Medulla oblongata (tissue), 1 donor: Measurements from ENCODE around the gene WDR11.
A peak's percentile ranks its signal among the peaks of the same experiment; 100 is the strongest.
"Not testable (repeated sequence)": the region's sequence is repeated elsewhere in the genome, so short reads cannot be mapped to it uniquely, and the experiment has no call there.

ENCODE experiments used
- DNase-seq: peaks from one replicate; pipeline ENCODE4 v3.0.0-alpha.2; 2015; ENCODE audit errors: extremely low spot score

WDR11 gene

DNA sequence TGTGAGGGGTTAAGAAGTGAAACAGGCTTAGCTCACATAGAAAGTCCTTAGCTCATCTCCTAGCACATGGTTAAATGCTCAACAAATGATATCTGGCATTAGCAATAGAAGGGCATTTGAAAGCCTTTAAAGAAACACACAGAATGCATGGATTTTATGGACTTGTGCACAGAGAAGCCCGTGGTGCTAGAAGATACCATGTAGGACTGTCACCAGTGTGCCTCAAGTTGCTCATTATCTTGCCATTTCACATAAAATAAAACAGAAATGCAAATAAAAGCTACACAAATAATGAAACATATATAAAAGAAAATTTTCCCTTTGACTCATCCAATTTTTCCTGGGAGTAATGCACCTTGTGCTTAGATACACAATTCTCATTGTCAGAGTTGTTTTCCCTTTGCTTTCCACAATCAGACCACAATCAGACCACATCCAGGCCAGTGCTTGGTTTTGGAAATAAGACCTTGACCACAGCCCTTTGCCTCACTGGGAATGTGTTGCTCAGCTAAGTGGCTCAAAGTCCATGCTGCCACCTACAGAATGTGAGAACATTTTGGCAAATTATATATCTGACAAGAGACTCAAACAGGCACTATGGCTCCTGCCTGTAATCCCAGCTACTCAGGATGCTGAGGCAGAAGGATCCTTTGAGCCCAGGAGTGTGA is 9.5 kb upstream of the WDR11 start:
- no peak for DNase-seq

DNA sequence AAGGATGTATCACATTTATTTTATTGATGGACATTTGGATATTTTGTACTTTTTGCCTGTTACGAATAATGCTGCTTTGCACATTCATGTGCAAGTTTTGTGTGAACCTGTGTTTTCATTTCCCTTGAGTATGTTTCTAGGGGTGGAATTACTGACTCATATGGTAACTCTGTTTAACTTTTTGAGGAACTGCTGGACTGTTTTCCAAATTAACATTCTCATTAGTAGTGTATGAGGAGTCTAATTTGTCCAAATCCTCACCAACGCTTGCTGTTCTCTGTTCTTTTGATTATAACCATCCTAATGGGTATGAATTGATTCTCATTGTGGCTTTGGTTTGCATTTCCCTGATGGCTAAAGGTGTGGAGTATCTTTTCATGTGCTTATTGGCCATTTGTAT is 3.2 kb downstream of the WDR11 start:
- DNase-seq = no peak

DNA sequence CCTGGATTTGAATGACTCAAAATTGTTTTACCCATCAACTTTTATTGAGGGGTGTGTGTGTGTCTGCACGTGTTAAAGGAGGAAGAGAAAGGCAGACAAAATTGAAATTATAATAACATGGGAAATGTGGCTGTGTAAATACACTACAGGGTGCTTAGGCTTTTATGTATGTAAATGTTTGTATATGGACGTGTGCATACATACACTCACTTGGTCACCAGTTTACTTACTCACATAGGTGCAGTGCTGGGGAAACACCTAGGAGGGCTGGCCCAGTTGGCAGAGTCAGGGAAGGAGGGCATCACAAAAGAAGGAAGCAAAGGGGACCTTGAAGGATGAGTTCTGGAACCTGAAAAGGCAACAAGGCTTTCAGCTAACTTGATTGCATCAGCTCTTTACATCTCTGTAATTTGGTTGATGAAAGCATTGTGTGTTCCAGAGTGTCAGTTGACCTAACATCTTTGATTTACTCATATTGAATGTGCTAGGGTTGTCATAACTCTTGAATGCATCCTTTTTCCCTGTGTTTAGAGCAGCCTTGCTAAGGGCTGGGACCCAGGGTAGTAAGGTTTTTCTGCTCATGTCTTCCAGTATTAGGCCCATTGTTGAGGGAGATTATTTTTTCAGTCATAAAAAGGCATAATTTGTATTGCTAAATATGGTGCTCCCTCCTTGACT is 10.2 kb downstream of the WDR11 start:
- no peak for DNase-seq

DNA sequence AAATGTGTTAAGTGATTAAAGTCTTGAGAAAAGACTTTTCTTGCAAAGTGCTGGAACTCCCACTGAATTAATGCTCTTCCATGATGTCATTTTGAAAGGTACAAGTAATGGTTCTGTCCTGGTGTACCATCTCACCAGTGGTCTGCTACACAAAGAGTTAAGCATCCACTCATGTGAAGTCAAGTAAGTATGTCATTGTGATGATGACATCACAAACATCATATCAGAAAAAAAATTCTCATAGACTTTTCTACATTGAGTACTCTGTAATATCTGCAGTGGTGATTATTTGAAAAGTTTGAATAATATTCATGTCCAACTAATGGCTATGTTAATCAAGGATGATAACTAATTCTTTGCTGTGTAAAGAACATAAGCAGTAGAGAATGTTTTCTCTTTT is 22.6 kb downstream of the WDR11 start:
- no peak for DNase-seq

DNA sequence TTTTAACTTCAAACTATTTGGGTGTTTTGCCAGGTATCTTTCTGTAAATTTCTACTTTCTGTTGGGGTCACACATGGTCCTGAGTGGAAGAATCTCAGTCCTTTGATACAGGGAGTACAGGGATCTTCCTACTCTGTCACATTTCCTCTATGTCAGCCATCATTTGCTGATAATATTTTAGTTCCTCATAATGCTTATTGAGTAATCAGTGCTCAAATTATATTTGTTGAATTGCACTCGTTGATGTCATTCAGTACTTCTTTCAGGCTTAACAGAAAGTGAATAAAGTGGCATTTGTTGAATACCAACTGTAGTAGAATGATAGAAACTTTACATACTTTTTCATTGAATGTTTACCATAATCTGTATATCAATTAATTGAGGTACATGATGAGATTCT is 31.9 kb downstream of the WDR11 start:
- no peak for DNase-seq

DNA sequence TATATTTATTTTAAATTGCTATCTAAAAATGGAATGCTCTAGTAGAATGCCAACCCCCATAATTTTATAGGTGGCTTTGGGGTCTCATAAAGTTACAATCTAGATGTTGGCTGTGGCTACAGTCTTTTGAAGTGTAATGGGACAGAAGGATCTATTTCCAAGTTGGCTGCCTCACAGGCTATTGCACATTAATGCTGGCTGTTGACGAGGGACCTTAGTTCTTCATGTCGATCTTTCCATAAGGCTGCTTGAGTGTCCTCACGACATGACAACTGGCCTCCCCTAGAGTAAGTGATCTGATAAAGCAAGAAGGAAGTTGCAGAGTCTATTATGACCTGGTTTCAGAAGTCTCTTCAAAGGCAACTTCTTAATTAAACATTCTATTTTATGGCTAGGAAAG is 36.3 kb downstream of the WDR11 start:
- DNase-seq = no peak

DNA sequence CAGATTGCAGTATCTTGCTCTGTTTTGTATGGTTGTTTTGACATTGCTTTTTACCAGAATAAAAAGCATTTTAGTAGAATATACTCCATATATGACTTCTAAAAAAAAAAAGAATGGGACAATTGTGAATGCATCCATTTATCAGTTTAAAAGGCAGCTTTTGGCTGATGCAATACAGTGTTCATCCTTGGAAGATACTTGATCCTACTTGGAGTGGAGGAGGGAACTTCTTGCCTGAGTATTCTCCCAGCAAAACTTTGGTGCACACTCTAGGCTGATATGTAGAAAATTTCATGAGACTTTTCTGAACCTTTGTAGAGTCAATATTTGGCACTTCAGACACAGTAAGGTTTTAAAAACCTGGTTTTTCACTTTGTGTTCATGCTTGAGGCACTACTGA is 40.2 kb downstream of the WDR11 start:
- no peak for DNase-seq

DNA sequence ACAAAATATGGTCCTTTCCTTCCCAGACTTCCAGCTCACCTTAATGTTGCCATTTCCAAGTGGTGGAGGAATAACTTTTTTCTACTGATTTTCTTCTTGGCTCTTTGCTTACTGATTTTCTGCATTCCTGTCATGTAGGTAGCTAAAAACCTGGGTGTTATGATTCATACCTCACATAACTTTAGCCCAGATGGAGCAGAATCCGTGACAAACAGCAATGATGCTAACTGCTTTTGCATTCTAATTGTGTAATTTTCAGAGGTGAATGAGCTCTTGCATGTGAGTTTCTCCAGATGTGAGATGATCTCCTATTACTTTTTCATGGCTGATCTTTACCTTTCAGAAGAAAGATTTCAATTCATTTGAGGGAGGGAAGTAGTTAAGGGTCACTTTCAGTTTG is 43.4 kb downstream of the WDR11 start:
- no peak for DNase-seq

DNA sequence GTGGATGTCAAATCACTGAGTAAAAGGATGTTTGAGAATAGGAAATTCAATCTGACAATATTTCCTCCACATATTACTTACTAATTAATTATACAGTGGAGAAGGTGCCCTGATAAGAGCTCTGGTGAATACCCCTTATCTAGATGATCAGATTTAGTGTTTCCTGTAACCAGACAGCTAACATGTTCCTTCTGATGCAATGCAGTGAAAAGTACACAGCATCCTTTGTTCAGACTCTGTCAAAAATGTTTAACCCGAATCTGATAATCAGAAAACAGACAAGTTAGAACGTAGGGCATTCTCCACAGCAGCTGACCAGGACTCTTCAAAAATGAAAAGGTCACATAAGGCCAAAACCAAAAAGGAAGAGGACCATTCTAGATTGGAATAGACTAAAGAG is 46.2 kb downstream of the WDR11 start:
- no peak for DNase-seq

DNA sequence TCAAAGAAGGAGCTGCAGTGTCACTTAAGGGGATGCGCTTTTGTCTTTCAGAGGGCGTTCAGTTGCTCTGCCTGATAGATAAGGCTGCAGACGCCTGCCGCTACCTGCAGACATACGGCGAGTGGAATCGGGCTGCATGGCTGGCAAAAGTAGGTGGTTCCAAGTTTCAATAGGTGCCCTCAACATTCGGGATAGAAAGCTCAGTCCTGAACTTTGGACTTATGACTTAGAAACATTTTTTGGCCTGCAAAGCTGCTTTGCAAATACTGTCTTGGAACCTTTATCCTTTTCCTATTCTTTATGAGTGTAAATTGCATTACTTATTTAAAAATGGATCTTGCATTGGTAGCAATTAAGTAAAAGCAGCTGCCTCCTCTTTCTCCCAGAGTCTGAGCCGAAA is 54.1 kb downstream of the WDR11 start:
- no peak for DNase-seq

DNA sequence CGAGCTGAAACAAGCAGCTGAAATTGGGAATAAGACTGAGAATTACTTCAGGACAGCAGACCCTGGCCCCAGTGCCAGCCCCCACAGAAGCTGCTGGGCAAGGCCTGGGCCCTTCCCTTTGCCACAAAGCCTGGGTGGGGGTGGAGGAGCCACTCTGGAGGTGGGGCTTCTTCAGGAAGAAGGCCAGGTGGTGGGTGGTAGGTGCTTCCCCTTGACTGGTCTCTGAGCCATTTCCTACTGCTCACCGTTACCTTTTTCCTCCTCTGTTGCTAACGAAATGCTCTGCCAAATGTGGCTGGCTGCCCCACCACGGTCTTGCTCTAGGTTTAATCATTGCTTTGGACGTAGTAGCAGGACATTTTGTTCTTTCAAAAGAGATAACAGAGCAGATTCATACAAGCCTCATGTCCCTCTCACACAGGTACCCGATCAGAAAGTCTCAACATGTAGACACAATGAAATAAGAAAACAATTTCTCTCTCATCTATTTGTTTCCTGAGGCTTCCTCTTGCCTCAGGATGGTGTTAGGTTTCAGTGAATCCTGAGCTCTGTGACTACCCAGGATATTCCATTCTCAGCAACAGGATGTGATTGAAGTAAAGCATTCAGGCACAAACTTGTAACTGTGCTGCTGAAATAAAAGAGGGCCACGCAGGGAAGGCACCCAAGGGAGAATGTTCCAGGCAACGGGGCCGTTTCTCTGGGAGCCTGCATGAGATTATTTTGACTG is 66.5 kb downstream of the WDR11 start:
- no peak for DNase-seq

DNA sequence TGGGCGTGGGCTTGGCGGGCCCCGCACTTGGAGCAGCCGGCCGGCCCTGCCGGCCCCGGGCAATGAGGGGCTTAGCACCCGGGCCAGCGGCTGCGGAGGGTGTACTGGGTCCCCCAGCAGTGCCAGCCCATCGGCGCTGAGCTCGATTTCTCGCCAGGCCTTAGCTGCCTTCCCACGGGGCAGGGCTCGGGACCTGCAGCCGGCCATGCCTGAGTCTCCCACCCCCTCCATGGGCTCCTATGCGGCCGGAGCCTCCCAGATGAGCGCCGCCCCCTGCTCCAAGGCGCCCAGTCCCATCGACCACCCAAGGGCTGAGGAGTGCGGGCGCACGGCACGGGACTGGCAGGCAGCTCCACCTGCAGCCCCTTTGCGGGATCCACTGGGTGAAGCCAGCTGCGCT is 72.7 kb downstream of the WDR11 start:
- DNase-seq = not testable (repeated sequence)

DNA sequence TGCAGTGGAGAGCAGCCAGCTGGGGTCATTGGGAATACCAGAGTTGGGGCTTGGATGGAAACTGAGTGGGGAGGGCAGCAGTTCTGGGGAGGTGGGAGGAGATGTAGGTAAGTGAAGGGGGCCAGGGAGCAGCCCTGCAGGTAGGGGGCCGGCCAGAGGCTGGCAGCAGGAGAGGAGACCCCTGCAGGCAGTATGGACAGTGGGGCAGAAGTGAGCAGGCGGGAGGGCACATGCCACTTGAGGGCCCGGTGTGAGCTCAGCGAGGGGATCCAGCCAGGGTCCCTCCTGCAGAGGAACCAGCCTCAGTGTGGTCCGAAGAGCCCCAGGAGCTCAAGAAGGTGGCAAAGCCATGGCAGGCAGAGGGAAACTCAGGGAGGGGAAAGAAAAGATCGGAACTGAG is 75.4 kb downstream of the WDR11 start:
- no peak for DNase-seq

DNA sequence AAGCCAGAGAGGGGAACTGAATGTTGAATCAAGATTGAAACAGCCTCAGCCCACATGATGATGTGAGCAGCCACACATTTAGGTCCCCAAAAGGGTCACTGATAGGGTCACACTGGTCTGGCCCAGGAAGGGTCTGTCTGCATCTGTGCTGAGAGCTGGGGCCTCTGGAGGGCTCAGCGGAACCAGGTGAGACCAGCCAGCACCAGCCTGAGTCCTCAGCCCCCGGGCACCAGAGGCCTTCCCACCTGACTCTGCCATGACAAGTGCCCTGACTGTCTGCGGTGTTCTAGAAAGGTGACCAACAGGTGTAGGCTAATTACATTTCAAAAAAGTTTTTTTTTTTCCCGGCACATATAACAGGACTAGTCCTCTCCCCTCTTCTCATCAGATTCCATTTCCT is 76.2 kb downstream of the WDR11 start:
- no peak for DNase-seq

DNA sequence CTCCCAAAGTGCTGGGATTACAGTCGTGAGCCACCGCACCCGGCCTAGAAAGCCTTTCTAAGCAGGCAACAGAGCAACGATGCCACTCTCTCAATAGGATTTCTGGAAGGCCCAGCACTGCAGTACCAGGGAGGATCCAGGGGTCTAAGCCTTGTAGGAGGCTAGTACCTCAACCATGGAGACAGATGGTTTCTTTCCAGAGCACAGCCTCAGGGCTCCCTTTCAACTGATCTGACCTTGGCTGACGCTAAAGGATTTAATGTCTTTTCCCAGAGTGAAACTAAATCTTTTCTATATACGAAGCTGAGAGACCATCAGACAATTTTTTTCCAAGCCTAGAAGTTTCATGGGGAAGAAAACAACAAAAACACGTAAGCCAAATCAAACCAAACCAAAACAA is 78.0 kb downstream of the WDR11 start:
- no peak for DNase-seq

DNA sequence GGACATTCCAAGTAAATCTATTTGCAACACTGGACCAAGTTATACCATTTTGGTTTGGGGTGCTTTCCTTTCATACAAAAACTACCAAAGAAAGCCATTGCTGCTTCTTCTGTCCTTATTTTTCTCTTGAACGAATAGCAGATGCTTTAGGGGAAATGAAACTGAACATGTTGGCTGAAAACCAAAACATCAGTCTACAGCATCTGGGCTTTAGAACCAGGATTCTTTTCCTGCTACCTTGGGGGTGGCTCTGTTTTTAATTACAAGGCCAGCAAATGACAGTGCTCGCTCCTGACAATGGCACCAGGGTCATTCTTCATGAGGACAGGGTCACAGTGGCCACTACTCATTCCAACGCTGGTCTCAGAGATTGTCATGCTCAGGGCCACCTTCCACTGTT is 80.3 kb downstream of the WDR11 start:
- no peak for DNase-seq

DNA sequence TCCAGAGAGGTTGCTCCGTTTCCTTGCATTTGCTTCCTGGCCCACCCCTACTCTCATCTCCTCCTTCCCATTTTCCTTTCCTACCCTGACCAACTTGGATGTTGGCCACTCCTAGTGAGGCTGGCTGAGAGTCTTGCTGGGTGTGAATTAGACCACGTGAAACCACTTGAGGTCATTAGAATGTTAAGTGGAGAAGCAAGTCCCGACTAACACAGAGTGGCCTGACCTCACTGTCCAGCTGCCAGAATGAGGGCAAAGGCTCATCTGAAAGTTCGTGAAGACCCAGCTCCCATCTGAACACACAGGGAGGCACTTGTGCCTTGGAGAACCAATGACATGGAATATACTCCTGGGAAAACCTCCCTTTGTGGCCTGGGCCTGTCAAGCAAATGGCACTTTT is 80.8 kb downstream of the WDR11 start:
- DNase-seq = no peak

DNA sequence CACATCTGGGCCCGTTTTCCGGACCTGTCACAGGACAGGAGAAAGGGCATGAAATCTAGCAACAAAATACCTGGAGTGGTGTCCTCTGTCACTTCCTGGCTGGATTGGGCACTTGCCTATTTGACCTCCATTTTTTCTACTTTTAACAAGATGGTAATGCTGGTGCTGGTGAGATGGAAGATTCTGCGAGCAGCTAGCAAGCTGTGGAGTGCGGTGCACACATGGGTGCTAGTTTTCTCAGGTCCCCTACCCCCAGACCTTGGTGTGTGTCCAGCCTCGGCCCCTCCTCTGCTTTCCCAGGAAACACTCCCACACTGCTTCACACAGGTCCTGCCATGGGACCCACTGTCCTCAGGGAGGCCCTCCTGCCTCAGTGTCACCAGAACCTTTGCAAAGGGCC is 87.7 kb downstream of the WDR11 start:
- no peak for DNase-seq

DNA sequence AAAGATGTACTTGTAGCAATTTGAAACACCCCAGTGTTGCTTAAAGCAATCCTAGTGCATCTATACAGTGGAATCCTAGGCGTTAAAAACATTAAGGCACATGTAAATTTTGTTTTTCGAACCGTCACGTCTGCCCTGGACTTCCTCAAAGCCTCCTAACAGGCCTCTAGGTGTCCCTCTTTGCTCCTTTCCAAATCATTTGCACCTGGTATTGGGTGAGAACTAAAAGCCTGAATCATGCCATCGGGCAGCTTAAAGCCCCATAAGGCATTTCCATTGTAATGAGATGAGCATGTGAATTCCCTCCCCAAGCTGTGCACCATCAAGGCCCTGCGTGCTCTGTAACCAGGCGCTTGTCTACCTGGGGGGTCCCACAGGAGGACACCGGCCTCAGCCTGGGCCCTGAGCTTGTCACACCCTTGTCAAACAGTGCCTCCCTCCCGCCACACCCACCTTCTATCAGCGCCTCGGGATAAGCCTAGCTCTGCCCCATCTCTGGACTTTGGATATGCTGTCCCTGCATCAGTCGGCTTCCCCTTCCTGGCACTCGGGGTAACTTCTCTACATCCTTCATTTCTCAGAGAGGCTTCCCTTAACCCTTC is 89.2 kb downstream of the WDR11 start:
- no peak for DNase-seq

DNA sequence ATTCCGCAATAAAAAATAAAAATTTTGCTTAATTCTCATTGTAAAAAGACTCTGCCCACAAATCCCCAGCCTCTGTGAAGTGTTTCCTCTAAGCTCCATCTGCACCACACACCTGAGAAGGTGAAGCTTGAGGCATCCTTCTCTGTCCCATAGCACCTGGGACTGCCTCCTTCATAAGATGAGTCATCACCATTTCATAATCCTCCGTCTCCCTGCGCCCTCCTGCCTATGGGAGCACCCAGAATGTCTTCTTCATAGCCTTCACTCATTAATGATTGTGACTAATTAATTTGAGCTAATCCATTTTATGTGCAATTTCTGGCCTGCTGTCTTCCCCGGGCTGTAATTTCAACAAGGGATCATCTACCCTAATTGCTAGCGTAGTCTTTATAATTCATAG is 90.3 kb downstream of the WDR11 start:
- no peak for DNase-seq

DNA sequence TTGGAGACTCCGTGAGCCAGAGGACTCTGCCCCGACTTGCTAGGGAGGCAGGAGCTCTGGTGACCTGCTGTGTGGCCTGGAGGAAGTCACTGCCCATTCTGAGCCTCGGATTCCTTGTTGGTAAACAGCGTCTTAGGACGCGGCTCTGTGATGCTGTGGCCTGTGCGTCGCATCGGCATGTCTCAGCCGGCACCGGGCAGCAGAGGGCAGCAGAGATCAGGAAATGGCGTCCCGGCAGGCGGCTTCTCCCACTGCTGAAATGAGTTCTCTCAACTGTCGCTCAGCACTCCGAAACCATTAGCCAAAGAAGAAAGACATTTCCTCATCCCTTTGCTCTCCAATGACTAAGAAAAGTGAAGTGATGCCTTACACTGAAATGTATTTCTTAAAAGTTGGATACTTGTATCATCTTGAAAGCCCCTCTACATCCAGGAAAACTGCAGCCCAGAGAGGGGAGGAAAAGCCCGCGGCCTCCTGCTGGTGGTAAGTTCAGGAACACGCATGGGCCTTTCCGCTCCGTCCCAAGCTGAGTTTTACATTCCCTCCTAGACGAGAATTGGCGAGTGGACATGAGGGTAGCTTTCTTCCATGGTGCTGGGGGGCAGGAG is 91.7 kb downstream of the WDR11 start:
- peak; percentile 92 for DNase-seq

DNA sequence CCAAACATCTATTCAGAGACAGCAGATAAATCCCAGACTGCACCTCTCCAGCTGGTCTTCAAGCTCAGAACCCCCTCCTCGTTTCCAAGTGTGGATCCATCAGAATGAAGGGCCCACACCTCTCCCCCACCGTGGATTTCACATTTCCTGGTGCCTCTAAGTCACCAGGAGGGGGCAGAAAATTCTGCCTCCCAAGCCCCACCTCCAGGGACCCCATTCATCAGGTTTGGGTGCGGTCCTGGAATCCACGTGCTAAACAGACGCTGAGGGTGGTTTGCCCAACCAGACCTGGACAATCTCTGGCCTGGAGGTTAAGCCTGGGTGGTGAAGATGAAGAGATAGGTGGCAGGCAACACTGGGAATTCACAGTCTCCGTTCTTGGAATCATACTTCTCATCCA is 92.4 kb downstream of the WDR11 start:
- DNase-seq = no peak
